Omental fat pad (tissue), 4 donors: Measurements from ENCODE around the gene SLC15A1. TPM values are rescaled to one million over a fixed set of nuclear protein-coding genes. Genes with fewer than 3 reads are reported as not detected.

Experiments
- ATAC-seq: fragments of 150-250 bp; one replicate; pipeline ENCODE4 v1.9.1; 2016; ENCODE audit warnings: mild to moderate bottlenecking, moderate library complexity; ENCODE audit not compliant: low FRiP score
- DNase-seq: peaks from one replicate; pipeline ENCODE4 v3.0.0-alpha.2; 2019; ENCODE audit warnings: low spot score
- total RNA-seq, 4 donors: library from RNA; depleted of rRNA; stranded (reverse); fragments of >200 nt; gene quantifications; one replicate each; pipeline ENCODE4 v1.1.0, GENCODE V29; 2016
- TF ChIP-seq, protein P1 (sequence below), 3 donors: fragments of 450-650 bp; IDR thresholded peaks; one replicate each; pipeline ENCODE4 v1.5.1; 2016 to 2017; ENCODE audit warnings: antibody characterized with exemption in 3 of 3, mild to moderate bottlenecking in 3 of 3, moderate library complexity in 2 of 3

Gene SLC15A1
- total RNA-seq, 4 donors from 2014 or later: 0.25 to 0.48 TPM; not detected in 2

DNA sequence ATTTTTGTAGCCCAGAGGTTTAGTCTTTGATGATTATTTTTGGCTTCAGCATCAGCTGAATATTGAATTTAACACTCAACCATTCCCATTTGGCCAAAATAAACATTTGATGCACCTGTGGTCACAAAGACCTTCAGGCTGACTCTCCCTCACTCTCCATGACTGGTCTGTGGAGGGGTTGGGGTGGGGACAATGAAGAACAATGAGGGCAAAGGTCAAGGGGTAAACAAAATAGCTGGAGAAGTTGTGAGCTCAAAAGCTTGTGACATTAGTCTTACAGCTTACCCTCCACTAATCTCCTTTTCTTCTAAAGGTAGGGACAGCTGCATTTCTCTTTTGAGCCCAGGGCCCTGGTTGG is 86.9 kb downstream of the SLC15A1 start:
- ATAC-seq (no peak), DNase-seq (no peak)
- TF ChIP-seq, protein P1, sequence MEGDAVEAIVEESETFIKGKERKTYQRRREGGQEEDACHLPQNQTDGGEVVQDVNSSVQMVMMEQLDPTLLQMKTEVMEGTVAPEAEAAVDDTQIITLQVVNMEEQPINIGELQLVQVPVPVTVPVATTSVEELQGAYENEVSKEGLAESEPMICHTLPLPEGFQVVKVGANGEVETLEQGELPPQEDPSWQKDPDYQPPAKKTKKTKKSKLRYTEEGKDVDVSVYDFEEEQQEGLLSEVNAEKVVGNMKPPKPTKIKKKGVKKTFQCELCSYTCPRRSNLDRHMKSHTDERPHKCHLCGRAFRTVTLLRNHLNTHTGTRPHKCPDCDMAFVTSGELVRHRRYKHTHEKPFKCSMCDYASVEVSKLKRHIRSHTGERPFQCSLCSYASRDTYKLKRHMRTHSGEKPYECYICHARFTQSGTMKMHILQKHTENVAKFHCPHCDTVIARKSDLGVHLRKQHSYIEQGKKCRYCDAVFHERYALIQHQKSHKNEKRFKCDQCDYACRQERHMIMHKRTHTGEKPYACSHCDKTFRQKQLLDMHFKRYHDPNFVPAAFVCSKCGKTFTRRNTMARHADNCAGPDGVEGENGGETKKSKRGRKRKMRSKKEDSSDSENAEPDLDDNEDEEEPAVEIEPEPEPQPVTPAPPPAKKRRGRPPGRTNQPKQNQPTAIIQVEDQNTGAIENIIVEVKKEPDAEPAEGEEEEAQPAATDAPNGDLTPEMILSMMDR (IDR thresholded peaks at IDR 0.05): no peak

DNA sequence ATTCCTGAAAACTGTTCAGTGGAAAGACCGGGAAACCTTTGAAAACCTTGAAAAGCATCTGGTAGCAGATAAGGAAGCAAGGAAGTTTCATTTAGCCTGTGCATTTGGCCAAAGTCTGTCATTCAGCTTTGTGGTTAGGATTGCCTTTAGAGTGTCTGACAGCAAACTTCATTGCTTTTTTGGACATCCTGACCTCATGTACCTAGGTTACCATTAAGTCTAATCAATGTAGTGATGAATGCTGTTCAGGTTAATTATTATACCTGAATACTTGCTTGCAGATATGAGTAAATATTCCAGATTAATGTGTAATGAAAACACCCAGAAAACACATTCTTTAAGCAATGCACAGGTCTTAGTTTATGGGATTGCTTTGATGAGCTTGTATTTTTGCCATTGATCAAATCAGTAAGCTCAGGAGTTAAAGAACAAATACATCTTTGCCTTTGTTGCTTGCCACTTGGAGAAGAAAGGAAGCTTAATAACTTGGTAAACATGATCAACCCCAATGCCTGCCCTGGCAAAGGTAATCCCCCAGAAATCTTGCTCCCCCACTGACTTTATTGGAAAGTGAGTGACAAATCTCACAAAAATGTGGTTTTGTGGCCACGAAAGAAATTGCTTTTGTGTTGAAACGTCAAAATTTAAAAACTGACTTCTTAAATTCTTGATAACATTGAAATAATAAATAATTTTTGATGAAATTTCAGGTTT is 87.4 kb downstream of the SLC15A1 start:
- TF ChIP-seq, protein P1 (IDR thresholded peaks at IDR 0.05): no peak
- DNase-seq: no peak
- no peak for ATAC-seq

DNA sequence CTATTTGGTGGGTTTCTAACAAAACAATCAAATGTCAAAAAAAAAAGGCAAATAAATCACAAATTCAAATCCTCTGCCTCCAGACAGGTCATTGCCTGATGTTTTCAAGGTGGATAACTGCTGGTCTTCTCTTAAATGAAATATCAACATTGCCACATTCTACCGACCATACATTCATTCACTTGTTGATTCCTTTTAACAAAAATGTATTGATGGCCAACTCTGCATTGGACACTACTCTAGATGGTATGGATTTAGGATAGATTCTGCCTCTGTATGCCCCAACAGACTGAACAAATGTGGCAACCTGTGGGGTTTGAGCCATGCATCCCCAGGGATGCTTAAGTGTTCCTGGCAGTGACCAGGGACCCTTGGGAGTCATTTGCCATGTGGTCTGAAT is 88.0 kb downstream of the SLC15A1 start:
- no peak for DNase-seq
- TF ChIP-seq, protein P1 (IDR thresholded peaks at IDR 0.05): no peak
- no peak for ATAC-seq

DNA sequence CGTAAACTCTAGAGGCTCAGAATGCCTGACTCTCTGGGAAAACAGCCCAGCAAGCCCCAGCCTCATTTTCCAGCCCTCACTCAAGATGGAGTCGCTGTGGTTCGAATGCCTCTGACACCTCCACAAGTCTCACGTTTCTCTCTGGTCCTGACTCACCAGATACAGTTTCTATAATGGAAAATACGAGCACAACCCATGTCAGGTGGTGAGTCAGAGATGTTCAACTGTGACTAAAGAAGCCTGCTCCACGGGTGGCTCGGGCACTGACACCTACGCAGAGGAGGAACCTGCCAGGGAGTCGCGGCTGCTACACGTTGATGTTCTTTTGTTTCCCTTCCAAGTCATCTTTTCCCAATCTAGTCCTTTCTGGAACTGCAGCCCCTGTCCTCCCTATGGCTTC is 88.4 kb downstream of the SLC15A1 start:
- DNase-seq: no peak
- ATAC-seq: no peak
- TF ChIP-seq, protein P1 (IDR thresholded peaks at IDR 0.05): no peak

DNA sequence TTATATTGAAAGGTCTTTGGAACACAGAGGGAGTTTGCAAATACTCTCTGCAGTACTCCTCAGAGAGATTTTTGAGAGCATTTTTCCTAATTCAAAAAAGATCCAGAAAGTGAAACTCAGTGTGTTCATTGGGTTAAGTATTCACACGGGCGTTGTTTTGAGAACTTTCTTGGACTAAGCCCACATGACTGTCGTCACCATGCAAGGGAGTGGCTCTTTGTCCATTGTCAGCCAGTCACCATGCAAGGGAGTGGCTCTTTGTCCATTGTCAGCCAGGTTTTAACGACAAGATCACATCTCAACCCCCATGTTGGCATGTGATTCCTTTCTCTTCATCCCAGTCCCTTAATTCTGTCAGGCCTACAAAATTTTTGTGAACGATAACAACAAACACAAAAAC is 94.3 kb downstream of the SLC15A1 start:
- ATAC-seq (no peak), DNase-seq (no peak)
- TF ChIP-seq, protein P1 (IDR thresholded peaks at IDR 0.05): no peak

DNA sequence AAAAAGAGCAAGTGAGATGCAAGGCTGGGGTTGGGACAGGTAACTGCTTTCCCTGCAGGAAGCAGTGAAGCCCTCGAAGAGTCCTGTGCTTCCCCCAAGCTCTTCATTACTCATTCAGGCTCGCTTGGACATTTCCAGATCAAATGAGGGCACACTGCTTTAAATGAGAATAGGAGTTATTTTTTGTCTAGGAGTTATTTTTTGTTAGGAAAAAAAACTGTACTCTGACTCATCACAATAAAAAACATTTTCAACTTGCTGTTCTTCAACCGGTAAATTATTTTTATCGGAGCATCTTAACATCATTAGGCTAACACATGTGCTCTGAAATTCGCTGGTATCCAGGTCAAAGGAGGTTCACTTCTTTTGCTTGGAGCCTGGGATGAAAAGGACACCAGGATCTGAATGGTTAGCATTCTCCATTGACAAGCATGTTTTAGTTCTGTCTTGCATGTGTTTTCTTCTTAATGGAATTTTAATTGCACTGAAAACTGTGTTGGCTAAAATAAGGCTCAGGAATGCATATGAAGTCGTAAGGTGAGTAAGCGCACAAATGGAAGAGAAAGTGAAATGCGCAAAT is 94.9 kb downstream of the SLC15A1 start:
- TF ChIP-seq, protein P1 (IDR thresholded peaks at IDR 0.05): no peak
- ATAC-seq (no peak), DNase-seq (no peak)

DNA sequence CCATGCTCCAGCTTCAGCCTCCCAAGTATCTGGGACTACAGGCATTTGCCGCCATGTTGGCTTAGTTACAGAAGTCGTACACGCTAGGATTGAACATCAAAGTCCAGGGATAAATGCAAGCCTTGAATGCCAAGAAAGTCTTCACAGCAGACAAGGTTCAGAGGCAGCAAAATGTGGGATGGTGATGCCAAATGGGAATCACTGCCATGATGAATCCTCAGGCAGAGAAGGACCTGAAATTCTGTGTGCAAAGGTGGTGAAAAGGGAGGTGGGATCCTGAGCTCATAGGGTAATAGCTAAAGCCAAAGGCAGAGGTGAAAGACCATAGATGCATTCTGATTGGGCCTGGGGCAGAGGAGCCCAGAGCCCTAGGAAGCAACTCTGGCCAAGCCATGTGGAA is 96.2 kb downstream of the SLC15A1 start:
- no peak for ATAC-seq

More for the DNA sequence above, 96.2 kb downstream of the SLC15A1 start:
- DNase-seq: no peak
- TF ChIP-seq, protein P1 (IDR thresholded peaks at IDR 0.05): no peak
